ENCODE measurements around the gene IFTAP.
A peak's percentile ranks its signal among the peaks of the same experiment; 100 is the strongest.

The IFTAP gene

DNA sequence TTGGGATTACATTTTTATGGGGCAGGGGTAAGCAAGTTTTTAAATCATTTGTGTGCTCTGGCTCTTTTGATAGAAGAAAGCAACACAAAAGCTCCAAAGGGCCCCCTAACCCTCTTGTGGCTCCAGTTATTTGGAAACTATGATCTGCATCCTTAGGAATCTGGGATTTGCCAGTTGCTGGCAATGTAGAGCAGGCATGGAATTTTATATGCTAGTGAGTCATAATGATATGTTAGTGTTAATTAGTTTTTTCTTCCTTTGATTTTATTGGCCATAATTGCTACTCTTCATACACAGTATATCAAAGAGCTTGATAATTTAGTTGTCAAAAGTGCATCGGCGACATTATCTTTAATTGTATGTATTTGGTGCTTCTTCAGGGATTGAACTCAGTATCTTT, 16.4 kb upstream of the IFTAP start:
- peak; percentile 13 for DNase-seq (ENCODE audit: low read depth, low spot score)
- in situ Hi-C loops (cut with HindIII; ENCODE audit: low sequenced_read_pairs): no loop called here
- no peak overlapping the region for H3K4me3 ChIP-seq (ENCODE audit: low read depth, low read length)
- TF ChIP-seq, protein P1, sequence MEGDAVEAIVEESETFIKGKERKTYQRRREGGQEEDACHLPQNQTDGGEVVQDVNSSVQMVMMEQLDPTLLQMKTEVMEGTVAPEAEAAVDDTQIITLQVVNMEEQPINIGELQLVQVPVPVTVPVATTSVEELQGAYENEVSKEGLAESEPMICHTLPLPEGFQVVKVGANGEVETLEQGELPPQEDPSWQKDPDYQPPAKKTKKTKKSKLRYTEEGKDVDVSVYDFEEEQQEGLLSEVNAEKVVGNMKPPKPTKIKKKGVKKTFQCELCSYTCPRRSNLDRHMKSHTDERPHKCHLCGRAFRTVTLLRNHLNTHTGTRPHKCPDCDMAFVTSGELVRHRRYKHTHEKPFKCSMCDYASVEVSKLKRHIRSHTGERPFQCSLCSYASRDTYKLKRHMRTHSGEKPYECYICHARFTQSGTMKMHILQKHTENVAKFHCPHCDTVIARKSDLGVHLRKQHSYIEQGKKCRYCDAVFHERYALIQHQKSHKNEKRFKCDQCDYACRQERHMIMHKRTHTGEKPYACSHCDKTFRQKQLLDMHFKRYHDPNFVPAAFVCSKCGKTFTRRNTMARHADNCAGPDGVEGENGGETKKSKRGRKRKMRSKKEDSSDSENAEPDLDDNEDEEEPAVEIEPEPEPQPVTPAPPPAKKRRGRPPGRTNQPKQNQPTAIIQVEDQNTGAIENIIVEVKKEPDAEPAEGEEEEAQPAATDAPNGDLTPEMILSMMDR (IDR thresholded peaks at IDR 0.05; ENCODE audit: low read depth, low read length): no peak

DNA sequence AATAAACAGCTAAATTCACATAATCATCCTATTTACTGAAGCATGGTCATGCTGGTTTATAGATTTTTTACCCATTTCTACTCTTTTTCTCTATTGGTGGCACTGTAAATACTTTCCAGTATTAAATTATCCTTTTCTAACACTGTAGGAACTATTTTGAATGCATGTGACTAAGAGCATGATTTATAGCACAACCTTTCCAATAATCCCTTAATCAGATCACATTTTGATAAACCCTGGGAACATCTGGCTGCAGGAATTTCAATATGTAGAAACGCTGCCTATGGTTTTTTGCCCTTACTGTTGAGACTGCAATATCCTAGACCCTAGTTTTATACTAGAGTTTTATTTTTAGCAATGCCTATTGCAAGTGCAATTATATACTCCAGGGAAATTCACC, 15.8 kb upstream of the IFTAP start:
- DNase-seq (ENCODE audit: low read depth, low spot score): no peak
- H3K4me3 ChIP-seq (ENCODE audit: low read depth, low read length): no peak overlapping the region
- in situ Hi-C loops (cut with HindIII; ENCODE audit: low sequenced_read_pairs): no loop called here
- TF ChIP-seq, protein P1 (IDR thresholded peaks at IDR 0.05; ENCODE audit: low read depth, low read length): no peak

DNA sequence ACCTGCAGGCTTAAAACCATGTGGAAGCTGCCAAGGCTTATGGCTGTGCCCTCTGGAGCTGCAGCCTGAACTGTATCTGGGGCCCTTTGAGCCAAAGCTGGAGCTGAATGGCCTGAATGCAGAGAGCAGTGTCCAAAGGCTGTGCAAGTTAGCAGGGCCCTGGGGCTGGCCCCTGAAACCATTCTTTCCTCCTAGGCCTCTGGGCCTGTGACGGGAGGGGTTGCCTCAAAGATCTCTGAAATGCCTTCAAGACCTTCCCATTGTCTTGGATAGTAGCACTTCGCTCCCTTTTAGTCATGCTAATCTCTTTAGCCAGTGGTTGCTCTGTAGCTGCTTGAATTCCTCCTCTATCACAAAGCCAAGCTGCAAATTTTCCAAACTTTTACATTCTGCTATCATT, 12.8 kb upstream of the IFTAP start:
- in situ Hi-C loops (cut with HindIII; ENCODE audit: low sequenced_read_pairs): no loop called here
- no peak overlapping the region for H3K4me3 ChIP-seq (ENCODE audit: low read depth, low read length)
- DNase-seq (ENCODE audit: low read depth, low spot score): no peak
- TF ChIP-seq, protein P1 (IDR thresholded peaks at IDR 0.05; ENCODE audit: low read depth, low read length): no peak

DNA sequence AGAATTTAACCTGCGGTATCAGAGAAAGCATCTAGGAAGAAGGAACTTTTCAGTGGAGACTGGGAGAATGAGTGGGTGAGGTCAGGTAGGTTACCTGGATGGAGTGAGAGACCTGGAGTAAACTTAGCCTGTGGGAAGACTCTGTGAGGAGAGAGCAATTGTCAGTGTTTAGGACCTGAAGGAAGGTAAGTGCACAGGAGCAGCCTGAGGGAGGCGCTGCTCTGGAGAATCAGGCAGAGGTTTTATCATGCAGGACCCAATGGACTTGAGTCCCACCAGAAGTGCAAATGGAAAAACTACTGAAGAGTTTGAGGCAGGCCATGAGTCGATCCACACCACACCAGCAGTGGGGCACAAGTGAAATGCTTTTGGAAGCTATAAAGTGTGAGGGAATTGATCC, 10.6 kb upstream of the IFTAP start:
- H3K4me3 ChIP-seq (ENCODE audit: low read depth, low read length): no peak overlapping the region
- no peak for DNase-seq (ENCODE audit: low read depth, low spot score)
- TF ChIP-seq, protein P1 (IDR thresholded peaks at IDR 0.05; ENCODE audit: low read depth, low read length): no peak
- in situ Hi-C loops (cut with HindIII; ENCODE audit: low sequenced_read_pairs): no loop called here

DNA sequence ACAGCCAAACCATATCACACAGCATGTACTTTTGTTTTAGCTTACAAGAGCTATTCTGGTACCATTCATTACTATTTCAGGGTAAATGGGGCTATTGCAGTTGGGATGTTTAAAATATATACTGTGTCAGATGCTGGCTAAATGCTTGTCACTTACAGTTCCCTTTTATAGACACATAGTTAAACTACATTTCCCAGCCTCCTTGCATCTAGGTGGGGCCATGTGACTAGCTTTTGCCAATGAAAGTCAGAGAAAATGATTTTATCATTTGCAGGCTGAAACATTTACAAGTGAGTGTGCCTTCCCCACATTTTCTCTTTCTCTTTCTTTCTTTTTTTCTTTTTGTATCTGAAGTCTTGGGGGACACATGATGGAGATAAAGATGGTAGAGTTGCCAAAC, 7.8 kb upstream of the IFTAP start:
- TF ChIP-seq, protein P1 (IDR thresholded peaks at IDR 0.05; ENCODE audit: low read depth, low read length): no peak
- in situ Hi-C loops (cut with HindIII; ENCODE audit: low sequenced_read_pairs): no loop called here
- no peak overlapping the region for H3K4me3 ChIP-seq (ENCODE audit: low read depth, low read length)
- no peak for DNase-seq (ENCODE audit: low read depth, low spot score)

DNA sequence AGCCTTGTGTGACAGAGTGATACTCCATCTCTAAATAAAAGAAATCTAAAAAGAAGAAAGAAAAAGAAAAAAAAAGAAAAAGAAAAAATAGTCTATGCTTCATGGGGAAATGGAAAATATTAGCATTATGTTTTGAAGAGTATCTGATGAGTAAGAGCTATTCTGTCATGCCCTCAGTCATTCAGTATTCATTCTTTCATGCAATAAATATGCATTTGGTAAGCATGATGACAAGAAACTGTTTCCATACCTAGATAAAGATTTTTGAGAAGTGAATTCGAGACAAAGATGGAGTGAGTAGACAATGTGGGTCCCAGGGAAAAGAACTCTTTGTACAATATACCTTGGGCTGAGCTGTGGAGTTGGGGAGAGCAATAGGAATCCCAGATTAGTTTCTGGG, 6.2 kb upstream of the IFTAP start:
- H3K4me3 ChIP-seq (ENCODE audit: low read depth, low read length): no peak overlapping the region
- TF ChIP-seq, protein P1 (IDR thresholded peaks at IDR 0.05; ENCODE audit: low read depth, low read length): no peak
- DNase-seq (ENCODE audit: low read depth, low spot score): no peak
- in situ Hi-C loops (cut with HindIII; ENCODE audit: low sequenced_read_pairs): no loop called here

DNA sequence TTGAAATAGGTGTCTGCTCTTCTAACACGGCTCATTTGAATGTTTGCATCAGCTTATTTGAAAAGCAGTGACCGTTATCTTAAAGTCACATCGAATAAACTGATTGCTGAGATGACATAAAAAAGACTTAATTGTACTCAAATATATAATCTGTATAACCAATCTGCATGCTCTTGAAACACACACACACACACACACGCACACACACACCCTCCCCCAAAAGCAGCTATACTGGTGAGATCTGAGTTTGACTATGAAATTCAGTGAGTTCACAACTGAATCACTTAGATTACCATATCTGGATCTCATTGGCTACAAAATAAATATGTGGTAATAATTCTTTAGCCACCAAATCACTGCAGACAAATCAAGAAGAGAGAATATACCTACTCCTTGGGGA, 3.8 kb upstream of the IFTAP start:
- in situ Hi-C loops (cut with HindIII; ENCODE audit: low sequenced_read_pairs): no loop called here
- TF ChIP-seq, protein P1 (IDR thresholded peaks at IDR 0.05; ENCODE audit: low read depth, low read length): no peak
- DNase-seq (ENCODE audit: low read depth, low spot score): no peak
- no peak overlapping the region for H3K4me3 ChIP-seq (ENCODE audit: low read depth, low read length)

Measured in astrocyte of the spinal cord (primary cell).